HUES48 (cell line): Measurements from ENCODE around the gene MREG.

ENCODE experiments used
- H3K27ac ChIP-seq: one replicate; pipeline ENCODE4 v1.7.0; 2013; ENCODE audit warnings: low read depth, low read length, inconsistent platforms
- H3K27me3 ChIP-seq: 2 replicates; pipeline ENCODE4 v1.6.1; 2013; ENCODE audit warnings: mild to moderate bottlenecking, low read length; ENCODE audit not compliant: control insufficient read depth, insufficient read depth
- H3K36me3 ChIP-seq: 2 replicates; pipeline ENCODE4 v1.6.1; 2013; ENCODE audit warnings: low read length; ENCODE audit not compliant: control insufficient read depth, insufficient read depth
- H3K4me1 ChIP-seq: 2 replicates; pipeline ENCODE4 v1.6.1; 2013; ENCODE audit warnings: mild to moderate bottlenecking, low read length; ENCODE audit not compliant: control insufficient read depth, insufficient read depth
- H3K4me3 ChIP-seq: 2 replicates; pipeline ENCODE4 v1.5.1; 2013; ENCODE audit warnings: mild to moderate bottlenecking, low read depth, low read length
- H3K9ac ChIP-seq: 2 replicates; pipeline ENCODE4 v1.6.1; 2013; ENCODE audit warnings: mild to moderate bottlenecking, low read depth, low read length, moderate library complexity
- H3K9me3 ChIP-seq: 2 replicates; pipeline ENCODE4 v1.6.1; 2013; ENCODE audit warnings: low read length; ENCODE audit not compliant: control insufficient read depth, insufficient read depth

Gene MREG

DNA sequence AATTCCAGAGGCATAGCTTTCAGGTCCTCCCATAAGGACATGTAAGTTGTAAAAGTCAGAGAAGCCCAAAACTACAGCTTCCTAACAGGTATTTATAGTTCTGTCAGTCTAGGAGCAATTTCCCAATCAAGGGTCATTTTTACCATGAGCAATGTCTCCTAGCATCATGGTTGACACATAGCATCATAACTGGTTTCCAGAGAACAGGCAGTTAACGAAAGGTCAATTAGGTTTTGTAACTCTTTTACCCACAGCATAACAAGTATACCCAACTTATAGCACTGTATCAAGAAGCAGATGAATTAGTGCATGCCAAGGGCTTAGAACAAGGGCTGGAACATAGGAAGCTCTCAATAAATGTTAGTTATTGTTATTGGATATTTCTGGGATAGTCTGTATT is 110.1 kb downstream of the MREG start:
- H3K4me3 ChIP-seq = no peak overlapping the region
- H3K9ac ChIP-seq = no peak overlapping the region
- no peak overlapping the region for H3K27ac ChIP-seq
- no peaks in the 10 kb centered on the region for H3K36me3 ChIP-seq
- no peaks in the 10 kb centered on the region for H3K9me3 ChIP-seq
- no peaks in the 10 kb centered on the region for H3K27me3 ChIP-seq
- H3K4me1 ChIP-seq = no peaks in the 10 kb centered on the region

DNA sequence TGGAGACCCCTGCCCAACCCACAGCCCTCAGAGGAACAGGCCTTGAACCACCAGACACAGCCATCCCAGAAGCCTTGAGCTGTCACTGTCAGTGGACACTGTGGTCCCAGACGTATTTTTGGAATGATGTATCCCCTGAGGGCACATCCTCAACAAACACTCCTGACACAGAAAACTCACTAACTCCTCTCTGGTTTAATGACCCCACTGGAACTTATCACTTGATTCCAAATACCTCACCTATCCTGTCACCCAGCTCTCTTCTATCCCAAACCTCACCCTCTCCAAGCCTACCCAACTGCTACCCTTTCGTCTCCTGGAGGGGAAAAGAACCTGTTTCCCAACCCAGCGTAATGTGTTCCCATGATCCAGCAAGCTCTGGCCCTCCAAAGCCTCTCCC is 111.6 kb downstream of the MREG start:
- Histone ChIP-seq H3K9ac (no peak overlapping the region), H3K36me3 (no peaks in the 10 kb centered on the region), H3K27ac (no peak overlapping the region), H3K4me3 (no peak overlapping the region), H3K4me1 (0 out of 2 replicates have a peak, but pooled peaks cover 3% of the 10 kb centered on the region), H3K9me3 (no peaks in the 10 kb centered on the region), H3K27me3 (no peaks in the 10 kb centered on the region)

DNA sequence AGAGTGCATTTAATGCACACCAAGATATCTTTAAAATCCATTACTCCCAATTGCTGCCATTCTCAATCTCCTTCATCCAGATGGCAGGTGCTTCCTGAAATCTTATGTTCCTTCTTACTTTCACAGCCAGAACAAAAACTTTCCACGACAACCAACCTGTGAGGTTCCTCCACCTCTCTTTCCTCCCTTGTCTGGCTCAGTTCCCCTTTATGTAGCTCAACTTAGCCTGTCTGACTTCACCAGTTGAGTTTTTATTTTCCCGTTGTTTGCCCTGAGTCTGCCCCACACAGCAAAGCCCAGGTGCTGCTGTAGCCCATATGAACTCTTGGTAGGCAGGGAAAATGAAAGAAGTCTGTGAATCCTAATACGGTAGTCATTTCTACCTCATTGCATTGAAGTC is 112.5 kb downstream of the MREG start:
- Histone ChIP-seq H3K9me3 (no peaks in the 10 kb centered on the region), H3K36me3 (no peaks in the 10 kb centered on the region), H3K4me1 (0 out of 2 replicates have a peak, but pooled peaks cover 4% of the 10 kb centered on the region), H3K27ac (no peak overlapping the region), H3K9ac (no peak overlapping the region), H3K4me3 (no peak overlapping the region), H3K27me3 (no peaks in the 10 kb centered on the region)

DNA sequence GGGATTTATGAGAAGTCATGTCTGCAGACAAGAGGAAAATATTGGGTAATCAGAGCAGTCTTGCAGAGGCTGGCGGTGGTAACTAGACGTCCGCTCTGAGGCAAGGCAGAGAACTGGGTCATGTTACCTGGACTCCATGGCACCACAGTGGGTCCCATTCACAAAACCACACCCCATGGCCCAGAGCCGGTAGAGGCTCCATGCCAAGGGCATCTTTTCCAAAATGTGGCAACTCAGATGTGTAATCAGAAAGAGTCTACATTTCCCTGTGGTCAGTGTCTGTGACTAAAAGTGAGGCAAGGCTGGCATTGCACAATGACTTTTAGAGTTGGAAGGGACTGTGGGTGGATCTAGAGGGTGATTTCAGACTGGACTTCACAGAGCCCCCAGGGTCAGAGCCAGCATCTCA is 113.1 kb downstream of the MREG start:
- no peaks in the 10 kb centered on the region for H3K9me3 ChIP-seq
- H3K36me3 ChIP-seq = no peaks in the 10 kb centered on the region
- no peaks in the 10 kb centered on the region for H3K27me3 ChIP-seq
- no peak overlapping the region for H3K9ac ChIP-seq
- H3K27ac ChIP-seq = no peak overlapping the region
- H3K4me3 ChIP-seq = no peak overlapping the region
- H3K4me1 ChIP-seq = 0 out of 2 replicates have a peak, but pooled peaks cover 4% of the 10 kb centered on the region

DNA sequence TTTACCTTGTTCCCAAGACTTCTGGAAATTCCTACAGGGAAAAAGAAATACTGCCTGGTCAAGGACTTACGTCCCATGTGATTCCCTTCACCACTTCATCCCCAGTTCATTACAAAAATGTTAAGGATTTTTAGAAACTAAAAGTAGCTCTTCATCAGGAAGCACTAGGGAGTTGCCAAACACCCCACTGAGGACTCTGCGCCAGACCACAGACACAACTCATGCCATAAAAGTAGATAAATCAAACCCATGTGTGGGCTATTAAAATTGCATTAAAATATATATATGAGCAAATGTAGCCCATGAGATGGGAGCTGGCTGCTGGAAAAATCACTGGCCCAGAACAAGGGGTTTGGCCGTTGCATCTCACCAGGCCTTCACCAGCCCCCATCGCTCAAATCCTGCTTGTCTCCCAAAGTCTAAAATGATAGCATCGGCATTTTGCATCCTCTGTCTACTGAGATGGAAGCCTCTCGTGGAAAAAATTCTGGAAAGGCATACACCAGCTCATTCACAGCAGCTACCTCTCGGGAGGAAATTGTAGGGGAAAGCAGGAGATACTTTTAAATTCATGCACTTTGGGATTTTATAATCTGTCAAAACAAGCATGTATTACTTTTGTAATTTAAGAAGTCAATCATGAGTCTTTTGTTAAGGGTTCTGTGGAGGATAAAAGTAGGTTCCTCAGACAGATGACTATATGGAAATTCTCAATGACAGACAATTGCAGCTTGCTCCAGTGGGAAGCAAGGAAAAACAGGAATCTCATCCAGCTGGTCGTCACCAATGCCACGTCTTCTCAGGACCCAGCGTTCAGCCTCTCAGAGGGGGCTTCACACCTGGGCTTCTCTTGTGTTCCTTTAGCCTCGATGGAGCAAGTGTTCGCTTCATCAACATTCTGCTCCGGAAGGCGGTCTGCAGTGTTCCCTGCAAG is 113.9 kb downstream of the MREG start:
- Histone ChIP-seq H3K27ac (no peak overlapping the region), H3K36me3 (no peaks in the 10 kb centered on the region), H3K27me3 (no peaks in the 10 kb centered on the region), H3K9ac (no peak overlapping the region), H3K4me3 (no peak overlapping the region), H3K4me1 (0 out of 2 replicates have a peak, but pooled peaks cover 4% of the 10 kb centered on the region), H3K9me3 (no peaks in the 10 kb centered on the region)

DNA sequence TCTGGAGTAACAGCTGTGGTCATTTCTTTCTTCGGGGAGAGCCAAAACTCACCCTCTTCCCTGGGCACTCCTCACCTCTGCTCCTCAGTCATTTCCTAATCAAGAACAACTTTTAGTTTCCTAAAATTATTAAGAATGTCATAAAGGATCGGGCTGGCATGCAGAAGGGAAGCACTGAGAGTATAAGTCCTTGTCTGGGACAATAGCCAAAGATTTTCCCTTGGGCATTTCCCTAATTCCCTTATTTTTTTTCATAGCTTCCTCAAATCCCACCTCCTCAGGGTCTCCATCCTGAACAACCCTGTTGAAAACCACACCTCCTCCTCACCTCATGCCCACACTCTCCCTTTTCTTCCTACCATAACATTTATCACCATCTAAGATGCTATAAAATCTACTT is 115.0 kb downstream of the MREG start:
- Histone ChIP-seq H3K27me3 (no peaks in the 10 kb centered on the region), H3K4me1 (0 out of 2 replicates have a peak, but pooled peaks cover 7% of the 10 kb centered on the region), H3K4me3 (no peak overlapping the region), H3K9me3 (no peaks in the 10 kb centered on the region), H3K9ac (no peak overlapping the region), H3K36me3 (no peaks in the 10 kb centered on the region), H3K27ac (no peak overlapping the region)

DNA sequence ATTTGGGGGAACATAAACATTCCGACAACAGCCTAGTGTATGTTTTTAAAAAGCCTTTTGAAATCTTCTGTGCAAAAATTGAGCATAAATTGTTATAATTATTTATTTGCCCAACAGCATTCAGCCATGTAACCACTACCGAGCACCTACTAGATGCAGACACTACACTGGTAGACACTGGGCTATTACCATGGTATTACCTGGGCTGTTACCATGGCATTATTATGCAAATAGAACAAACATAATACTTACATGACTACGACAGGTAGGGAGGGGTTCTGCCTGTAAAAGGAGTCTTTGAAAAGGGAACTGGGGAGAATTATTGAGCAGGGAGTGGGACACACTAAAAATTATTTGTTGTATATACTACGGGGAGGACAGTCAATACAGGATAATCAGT is 116.4 kb downstream of the MREG start:
- Histone ChIP-seq H3K27ac (no peak overlapping the region), H3K9ac (no peak overlapping the region), H3K27me3 (no peaks in the 10 kb centered on the region), H3K9me3 (no peaks in the 10 kb centered on the region), H3K4me1 (0 out of 2 replicates have a peak, but pooled peaks cover 7% of the 10 kb centered on the region), H3K4me3 (no peak overlapping the region), H3K36me3 (no peaks in the 10 kb centered on the region)

DNA sequence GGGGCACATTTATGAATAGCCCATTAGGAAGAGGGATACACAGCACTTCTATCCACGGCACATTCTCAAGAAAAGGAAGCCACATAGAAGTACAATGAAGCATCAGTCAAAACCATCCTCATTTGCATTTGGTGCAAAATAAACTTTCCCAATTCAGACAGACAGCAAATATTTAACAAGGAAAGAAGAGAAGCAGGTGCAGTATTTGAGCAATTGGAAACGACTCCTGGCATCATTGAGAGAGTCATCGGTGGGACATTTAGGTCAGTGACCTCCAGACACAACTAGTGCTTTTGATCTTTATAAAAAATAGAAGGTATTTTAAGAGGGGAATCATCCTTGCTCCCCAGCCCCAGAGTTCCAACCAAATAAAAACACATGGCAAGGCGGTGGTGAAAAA is 118.0 kb downstream of the MREG start:
- no peak overlapping the region for H3K4me3 ChIP-seq
- H3K27me3 ChIP-seq = no peaks in the 10 kb centered on the region
- no peaks in the 10 kb centered on the region for H3K36me3 ChIP-seq
- no peak overlapping the region for H3K27ac ChIP-seq
- H3K9me3 ChIP-seq = no peaks in the 10 kb centered on the region
- 0 out of 2 replicates have a peak, but pooled peaks cover 7% of the 10 kb centered on the region for H3K4me1 ChIP-seq
- H3K9ac ChIP-seq = no peak overlapping the region
